Activated T-helper 9 cell treated with anti-CD3 and anti-CD28 coated beads, Interleukin-2, amount 50 U/mL, for 16 hours (primary cell): ENCODE data around the gene SCUBE1.

Source experiments
- DNase-seq: peaks from one replicate; pipeline ENCODE4 v3.0.0-alpha.2; 2020; ENCODE audit warnings: low read depth

Gene SCUBE1

GRCh38 chr22:43213051-43213450, 130.1 kb downstream of the SCUBE1 start:
- DNase-seq: no peak

DNA sequence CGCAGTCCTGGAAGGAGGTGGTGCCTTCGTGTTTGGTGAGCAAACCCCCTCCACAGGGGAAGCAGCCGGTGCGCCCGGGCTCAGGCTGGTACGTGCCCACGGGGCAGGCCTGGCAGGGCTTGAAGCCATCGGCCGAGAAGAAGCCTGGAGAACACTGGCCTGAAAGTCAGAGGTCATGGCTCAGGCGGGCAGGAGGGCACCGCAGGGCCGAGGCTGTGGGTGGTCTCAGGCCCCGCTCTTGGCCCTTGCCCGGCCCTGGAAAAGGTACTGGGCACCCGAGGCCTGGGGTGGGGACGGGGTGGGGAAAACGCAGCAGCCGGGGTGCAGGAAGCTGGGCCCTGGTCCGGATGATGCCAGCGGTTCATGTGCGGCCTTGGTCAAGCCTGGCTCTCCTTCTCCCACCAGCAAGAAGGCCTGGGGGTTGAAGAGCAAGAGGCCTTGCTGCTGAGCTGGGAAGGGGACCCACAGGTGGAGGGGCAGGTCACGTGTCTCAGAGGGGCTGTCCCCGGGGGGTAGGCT, 130.7 kb downstream of the SCUBE1 start:
- no peak for DNase-seq

- DNase-seq: no peak
Observed at GRCh38 chr22:43211941-43212433, 131.2 kb downstream of the SCUBE1 start.

DNA sequence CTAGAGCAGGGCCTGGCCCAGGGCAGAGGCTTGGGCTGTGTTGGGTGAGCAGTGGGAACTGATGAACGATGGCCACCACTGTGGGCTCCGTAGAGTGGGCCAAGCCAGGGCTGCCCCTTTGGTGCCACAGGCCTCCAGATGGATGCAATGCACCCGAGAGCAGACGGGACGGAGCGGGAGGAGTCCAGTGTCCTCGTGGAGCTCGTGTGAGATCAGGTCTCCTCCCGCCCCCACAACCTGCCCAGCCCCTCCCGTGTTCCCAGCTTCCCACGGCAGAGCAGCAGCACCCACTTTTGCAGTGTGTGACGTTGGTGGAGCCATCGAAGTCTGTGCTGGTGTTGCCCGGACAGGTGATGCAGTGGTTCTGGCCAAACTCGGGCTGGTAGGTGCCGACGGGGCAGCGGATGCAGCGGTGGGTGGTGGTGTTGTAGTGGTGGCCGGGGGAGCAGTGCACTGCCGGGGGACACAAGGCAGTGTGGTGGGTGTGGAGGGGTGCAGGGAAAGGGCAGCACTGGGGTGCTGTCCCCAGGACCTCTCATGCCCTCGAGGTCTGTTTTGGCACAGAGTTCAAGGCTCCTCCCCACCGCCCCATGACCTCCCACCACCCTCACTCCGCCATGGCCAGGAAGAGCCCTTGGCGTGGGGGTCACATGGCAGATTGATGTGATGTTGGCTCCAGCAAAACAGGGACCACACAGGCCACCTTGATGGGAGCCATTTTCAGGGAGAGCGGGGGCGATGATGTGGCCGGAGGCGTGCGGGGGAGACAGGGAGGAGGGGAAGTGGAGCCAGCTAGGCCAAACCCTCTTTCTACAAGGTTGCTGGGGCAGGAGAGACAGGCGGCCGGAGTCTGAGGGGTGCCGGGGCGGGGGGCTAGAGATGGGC, 132.3 kb downstream of the SCUBE1 start:
- DNase-seq: no peak

DNA sequence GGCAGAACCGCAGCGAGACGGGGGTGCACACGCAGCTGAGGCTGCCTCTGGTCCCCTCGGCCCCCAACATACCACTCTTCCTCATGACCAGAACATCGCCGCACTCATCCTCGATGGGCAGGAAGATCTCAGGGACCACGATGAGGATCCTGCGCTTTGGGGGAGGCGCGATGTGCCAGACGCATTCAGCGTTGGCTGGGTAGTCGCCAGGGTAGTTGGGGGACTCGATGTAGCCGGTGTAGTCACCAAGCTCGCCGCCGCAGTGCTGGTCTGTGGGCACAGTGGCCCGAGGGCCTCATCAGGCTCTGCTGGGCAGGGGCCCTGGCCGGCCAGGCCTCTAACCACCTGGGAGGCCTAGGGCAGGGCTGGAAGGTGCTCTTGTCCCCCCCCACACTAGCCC, 133.2 kb downstream of the SCUBE1 start:
- no peak for DNase-seq

- DNase-seq: no peak
Observed at GRCh38 chr22:43209523-43209890, 133.7 kb downstream of the SCUBE1 start.

DNA sequence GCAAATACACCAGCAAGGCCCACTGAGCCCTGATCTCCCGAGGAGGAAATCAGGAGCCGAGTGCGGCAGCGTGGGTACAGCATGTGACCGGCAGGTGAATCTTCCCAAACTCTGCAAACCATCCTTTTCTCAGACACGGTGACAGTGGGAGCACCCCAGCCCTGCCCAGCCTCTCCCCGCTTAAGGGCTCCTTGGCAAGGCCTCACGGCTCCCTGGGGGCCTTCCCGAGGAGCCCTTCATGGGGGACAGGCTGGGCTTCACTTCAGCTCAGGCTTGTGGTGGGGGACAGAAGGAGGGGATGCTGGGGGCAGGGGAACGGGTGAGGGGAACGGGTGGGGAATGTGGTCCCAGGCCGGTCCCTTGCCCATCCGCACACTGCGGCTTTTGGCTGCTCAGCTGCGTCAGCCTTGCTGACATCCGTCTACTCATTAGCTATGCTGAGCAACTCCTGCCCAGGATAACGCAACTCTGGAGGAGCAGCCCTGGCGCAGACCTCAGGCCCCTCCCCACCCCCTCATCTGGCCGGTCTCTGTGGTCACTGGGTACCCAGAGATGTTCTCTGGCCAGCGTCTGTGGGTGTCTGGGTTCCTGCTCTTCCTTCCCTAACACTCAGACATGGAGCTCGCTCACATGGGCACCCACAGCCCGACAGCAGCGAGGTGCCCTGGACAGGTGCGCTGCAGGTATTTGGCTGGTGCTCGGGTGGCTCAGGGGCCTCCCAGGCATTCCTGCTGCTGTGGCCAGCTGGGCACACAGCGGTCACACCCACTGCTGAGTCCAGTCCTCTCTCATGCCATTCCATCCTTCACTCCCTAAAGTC, 134.3 kb downstream of the SCUBE1 start:
- no peak for DNase-seq

- DNase-seq: no peak
Observed at GRCh38 chr22:43207849-43208702, 135.1 kb downstream of the SCUBE1 start.

- DNase-seq: no peak
Observed at GRCh38 chr22:43207386-43207785, 135.8 kb downstream of the SCUBE1 start.

- DNase-seq: no peak
Observed at GRCh38 chr22:43206509-43207161, 136.5 kb downstream of the SCUBE1 start.

DNA sequence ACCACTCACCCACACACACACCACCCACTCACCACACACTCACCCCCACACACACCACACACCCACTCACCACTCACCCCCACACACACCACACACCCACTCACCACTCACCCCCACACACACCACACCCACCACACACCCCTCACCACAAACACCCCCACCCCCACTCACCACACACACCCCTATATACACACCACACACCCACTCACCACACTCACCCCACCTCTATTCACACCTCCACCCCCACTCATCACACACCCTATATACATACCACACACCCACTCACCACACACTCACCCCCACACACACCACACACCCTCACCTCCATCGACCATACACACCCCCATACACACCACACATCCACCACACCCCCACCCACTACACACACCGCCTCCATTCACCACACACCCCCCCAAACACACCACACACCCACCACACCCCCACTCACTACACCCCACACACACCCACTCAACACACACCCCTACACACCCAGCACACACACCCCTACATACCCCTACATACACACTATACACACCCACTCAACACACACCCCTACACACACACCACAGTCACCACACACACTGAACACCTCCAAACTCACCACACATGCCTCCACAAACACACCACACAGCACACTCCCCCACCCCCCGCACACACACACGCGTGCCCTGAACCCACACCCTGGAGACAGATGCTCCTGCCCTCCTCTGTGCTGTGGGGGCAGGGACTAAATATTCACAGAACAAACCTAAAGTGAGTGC, 137.2 kb downstream of the SCUBE1 start:
- DNase-seq: no peak

DNA sequence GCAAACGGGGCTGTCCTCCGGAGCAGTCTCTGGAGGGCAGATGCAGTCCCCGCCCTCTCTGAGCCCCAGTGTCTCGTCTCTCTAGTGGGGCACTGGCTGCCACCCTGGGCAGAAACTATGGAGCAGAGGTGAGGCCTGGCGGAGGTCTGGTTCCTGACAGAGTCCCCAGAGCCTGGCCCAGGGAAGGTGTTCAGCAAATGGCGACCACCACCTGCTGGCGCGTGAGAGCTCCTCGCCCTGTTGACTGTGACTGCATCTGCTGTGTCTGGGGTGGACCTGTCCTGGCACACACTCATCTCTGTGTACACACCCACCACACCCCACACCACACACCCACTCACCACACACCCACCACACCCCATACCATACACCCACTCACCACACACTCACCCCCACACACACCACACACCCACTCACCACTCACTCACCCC, 137.9 kb downstream of the SCUBE1 start:
- no peak for DNase-seq

DNA sequence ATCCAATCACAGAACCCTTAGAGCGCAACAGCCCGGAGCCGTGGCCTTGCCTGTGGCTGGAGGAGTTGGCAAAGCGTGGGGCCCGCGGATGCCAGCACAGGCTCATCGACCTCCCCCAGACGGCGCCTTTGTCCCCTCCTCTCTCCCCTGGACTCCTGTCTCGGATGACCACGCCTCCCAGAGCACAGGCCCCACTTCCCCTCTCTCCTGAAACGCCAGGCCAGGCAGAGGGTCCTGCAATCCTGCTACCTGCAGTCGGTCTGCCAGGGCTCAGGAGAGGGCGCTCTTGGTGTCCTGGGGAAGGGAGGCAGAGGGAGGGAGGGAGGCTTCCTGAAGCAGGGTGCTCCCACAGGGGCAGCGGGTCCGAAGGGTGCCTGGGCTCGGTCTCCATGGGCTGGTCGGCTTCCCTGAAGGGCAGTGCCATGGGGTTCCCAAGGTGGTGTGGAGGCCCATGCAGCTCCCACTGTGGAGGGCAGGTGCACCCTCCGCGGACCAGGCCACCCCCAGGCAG, 139.6 kb downstream of the SCUBE1 start:
- no peak for DNase-seq

- no peak for DNase-seq
Observed at GRCh38 chr22:43202756-43203410, 140.3 kb downstream of the SCUBE1 start.

- no peak for DNase-seq
Observed at GRCh38 chr22:43202326-43202725, 140.8 kb downstream of the SCUBE1 start.

DNA sequence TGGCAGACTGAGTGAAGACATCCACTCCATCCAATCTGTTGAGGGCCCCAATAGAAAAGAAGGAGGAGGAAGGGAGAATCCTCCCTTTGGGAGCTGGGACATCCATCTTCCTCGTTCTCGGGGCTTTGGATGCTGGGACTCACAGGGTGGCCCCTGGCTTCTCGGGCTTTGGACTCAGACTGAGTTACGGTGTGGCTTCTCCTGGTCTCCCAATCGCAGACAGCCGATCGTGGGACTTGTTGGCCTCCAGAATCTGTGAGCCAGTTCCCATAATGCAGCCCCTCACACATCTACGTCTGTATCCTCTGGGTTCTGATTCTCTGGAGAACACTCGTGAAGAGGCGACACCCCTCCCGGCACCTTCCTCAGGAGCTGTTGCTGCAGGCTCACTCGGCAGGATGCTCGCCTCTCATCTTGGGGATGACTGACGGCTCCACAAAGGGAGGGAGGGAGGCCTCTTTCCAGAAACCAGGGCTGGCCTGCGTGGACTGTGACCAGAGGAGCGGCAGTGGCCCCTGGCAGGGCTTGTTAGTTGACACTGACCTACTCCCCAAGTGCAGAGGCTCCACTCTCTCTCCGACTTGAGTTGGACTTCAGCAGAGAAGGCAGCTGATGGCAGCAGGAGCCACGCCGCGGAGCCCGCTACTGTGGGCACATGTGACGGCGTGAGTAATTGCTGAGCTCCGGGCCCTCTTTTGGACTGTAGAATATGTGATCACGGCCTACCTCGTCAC, 141.5 kb downstream of the SCUBE1 start:
- no peak for DNase-seq

DNA sequence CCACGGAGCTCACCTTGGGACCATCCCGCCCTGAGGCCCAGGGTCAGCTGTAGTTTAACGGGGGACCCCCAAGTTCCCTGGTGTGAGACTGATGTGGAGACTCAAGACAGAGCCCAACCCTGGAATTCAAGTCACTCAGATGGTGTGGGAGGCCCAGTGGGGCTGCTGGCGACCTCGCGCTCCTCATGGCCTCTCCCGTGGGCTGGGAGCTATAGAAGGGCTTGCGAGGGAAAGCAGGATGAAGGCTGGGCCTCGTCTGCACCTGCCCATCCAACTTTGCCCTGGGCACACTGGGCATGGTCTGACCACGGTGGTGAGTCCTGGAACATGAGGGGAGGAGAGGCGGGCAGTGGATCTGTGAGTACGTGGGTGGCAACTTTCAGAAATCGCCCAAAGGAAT, 142.6 kb downstream of the SCUBE1 start:
- DNase-seq: no peak

DNA sequence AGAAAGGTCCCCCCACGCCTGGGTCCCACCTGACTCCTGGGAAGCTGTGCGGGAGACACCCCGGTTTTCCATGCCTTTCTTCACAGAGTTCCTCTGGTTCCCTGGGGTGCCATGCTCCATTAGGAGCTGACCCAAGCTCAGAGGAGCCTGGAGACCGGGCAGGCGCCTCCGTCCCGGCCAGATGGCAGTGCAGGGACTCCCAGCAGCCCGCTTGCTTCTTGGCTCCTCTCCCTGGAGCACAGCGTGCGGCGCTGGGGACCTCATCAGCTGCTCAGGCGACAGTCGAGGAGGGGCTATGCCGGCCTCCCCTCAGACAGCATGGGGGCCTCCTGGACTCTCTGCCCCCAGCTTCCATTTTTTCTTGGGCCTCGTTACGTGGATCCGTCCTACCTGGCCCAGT, 143.1 kb downstream of the SCUBE1 start:
- no peak for DNase-seq

DNA sequence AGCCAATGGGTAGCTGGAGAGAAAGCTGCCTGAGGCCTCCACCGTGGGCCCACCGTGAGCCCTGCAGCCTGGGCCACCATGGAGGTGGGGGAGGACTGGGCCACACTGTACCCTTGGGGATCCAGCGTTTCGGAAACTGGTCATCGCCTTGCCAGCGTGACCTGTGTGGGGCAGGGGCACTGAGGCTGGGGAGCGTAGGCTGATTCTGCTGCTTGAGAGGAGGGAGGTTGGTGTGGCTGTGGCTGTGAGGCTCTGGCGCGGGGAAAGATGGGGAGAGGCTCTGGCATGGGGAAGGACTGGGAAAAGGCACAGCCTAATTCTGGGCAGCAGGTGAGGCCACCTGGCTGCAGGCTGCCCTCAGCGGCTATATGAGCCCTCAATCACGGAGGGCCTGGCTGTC, 143.6 kb downstream of the SCUBE1 start:
- DNase-seq: no peak
